BJ (cell line): ENCODE data around the gene PYGO1. TPM values are rescaled to one million over a fixed set of nuclear protein-coding genes. Genes with fewer than 3 reads are reported as not detected.
A peak's percentile ranks its signal among the peaks of the same experiment; 100 is the strongest.

Experiments
- CTCF ChIA-PET: fragments of 350-600 bp; formaldehyde crosslinking; extraction: SDS; loops from one replicate; lab custom pipeline; 2021; ENCODE audit warnings: antibody characterized with exemption, inconsistent platforms; lab: Yijun Ruan, JAX
- POLR2A ChIA-PET: fragments of 300-600 bp; sonication (Branson Sonifier 250); formaldehyde crosslinking; extraction: SDS; loops from one replicate; lab custom pipeline; 2021; ENCODE audit warnings: antibody characterized with exemption; lab: Charles Lee
- DNase-seq: peaks from one replicate; pipeline ENCODE4 v3.0.0-alpha.2; 2011; ENCODE audit warnings: low read depth
- H3K27me3 ChIP-seq: 2 replicates; pipeline ENCODE4 v1.6.0; 2011; ENCODE audit warnings: low read length; ENCODE audit not compliant: control insufficient read depth, insufficient read depth
- H3K36me3 ChIP-seq: 2 replicates; pipeline ENCODE4 v1.5.1; 2011; ENCODE audit warnings: low read length; ENCODE audit not compliant: control insufficient read depth, insufficient read depth
- H3K4me3 ChIP-seq: 2 replicates; pipeline ENCODE4 v1.5.1; 2011; ENCODE audit warnings: low read depth, mild to moderate bottlenecking, control low read depth, low read length
- polyA minus RNA-seq: library from RNA; depleted of rRNA, polyadenylated mRNA; stranded (reverse); fragments of >200 nt; gene quantifications from 2 replicates; pipeline ENCODE4 v1.2.3, GENCODE V29; 2011; rRNA and poly(A)+ RNA removed
- polyA plus RNA-seq: library from polyadenylated mRNA; depleted of rRNA; stranded (reverse); fragments of >200 nt; gene quantifications from 2 replicates; pipeline ENCODE4 v1.2.3, GENCODE V29; 2011; rRNA removed
- TF ChIP-seq, protein P1 (sequence below): IDR thresholded peaks from 2 replicates; pipeline ENCODE4 v1.5.1; 2011; ENCODE audit warnings: low read depth, mild to moderate bottlenecking, control low read depth, inconsistent platforms, low read length, moderate library complexity; ENCODE audit not compliant: insufficient read depth

Gene PYGO1
- polyA plus RNA-seq: 3.1 and 6.7 TPM in 2 replicates
- 2.5 and 4.4 TPM in 2 replicates for polyA minus RNA-seq

DNA sequence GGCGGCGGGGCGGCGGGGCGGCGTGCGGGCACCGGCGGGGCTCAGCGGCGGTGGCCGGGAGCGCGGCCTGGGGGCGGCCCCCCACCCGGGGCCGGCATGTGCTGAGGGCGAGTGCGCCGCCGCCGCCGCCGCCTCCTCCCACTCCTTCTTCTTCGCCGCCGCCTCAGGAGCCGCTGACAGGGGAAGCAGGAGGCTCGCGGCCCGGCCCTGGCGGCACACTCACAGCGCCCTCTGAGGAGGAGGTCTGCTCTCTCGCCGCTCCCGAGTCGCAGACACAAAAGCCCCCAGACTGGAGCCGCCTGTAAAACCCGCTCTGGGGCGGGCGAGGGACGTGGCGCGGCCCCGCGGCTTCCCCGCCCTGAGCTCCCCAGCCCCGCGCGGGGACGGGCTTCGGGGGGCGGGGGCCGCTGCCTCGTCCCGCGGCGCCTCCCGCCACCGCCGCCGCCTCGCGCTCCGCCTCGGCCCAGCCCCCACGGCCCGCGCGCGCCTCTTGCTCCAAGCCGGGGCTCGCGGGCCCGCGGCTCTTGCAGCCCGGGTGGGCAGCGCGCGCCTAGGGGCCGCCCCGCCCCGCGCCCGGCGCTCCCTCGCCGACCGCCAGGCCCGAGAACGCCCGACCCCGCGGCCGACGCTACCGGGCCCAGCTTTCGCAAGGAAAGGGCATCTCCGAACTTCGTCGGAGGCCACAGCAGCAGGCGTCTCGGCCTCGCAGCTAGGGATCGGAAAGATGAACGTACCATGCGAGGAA is at the start of gene PYGO1:
Gene PYGO1, minus strand, starts transcription at position 276 of the 745 bp plus-strand sequence. CDS start 462 bp downstream, outside the sequence.
- no peak for DNase-seq
- H3K4me3 ChIP-seq: peak within 1 kb of the TSS; percentile 74
- H3K27me3 ChIP-seq: no peaks in the 10 kb centered on the region
- CTCF ChIA-PET: interaction anchor here (0.9 to 1.1 kb wide), 2 partner anchors 17 to 50 kb away, joined by 3 read pairs; no protein-coding TSS in a partner anchor
- TF ChIP-seq, protein P1, sequence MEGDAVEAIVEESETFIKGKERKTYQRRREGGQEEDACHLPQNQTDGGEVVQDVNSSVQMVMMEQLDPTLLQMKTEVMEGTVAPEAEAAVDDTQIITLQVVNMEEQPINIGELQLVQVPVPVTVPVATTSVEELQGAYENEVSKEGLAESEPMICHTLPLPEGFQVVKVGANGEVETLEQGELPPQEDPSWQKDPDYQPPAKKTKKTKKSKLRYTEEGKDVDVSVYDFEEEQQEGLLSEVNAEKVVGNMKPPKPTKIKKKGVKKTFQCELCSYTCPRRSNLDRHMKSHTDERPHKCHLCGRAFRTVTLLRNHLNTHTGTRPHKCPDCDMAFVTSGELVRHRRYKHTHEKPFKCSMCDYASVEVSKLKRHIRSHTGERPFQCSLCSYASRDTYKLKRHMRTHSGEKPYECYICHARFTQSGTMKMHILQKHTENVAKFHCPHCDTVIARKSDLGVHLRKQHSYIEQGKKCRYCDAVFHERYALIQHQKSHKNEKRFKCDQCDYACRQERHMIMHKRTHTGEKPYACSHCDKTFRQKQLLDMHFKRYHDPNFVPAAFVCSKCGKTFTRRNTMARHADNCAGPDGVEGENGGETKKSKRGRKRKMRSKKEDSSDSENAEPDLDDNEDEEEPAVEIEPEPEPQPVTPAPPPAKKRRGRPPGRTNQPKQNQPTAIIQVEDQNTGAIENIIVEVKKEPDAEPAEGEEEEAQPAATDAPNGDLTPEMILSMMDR: no peak
- POLR2A ChIA-PET: no interaction called here
- no peaks in the 10 kb centered on the region for H3K36me3 ChIP-seq

DNA sequence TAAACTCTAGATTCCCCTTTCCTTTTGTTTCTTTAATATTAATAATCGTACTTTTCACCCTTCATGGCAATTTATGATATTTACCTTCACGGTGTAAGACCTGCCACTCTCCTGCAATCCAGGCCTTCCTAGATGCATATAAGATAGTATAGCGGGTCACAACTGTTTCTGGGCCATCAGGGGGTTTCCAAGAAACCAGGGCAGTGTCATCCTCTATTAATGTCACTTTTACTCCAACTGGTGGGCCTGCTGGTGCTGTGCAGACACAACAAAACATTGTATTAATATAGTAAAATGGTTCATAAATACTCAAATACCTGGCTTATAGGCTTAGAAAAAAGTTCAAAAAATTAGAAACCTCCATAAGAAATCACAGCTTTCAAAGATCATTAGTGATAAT is 48.9 kb upstream of the PYGO1 start:
- TF ChIP-seq, protein P1: no peak
- CTCF ChIA-PET: interaction anchor here (1.2 to 3.4 kb wide), 3 partner anchors 111 to 123 kb away, joined by 6 to 23 read pairs (median 12); no protein-coding TSS in a partner anchor
- no peak for DNase-seq
- Histone ChIP-seq H3K4me3 (no peak overlapping the region), H3K27me3 (no peaks in the 10 kb centered on the region), H3K36me3 (no peaks in the 10 kb centered on the region)
- POLR2A ChIA-PET: no interaction called here

GRCh38 chr15:55633731-55634130 is 45.6 kb upstream of the PYGO1 start:
- ChIA-PET CTCF (interaction anchor here (0.6 to 2.2 kb wide), 4 partner anchors 8 to 107 kb away, joined by 3 to 10 read pairs (median 4); no protein-coding TSS in a partner anchor), POLR2A (interaction anchor here (0.6 kb wide), 1 partner anchor 12 kb away, joined by 3 read pairs; no protein-coding TSS in a partner anchor)
- Histone ChIP-seq H3K4me3 (no peak overlapping the region), H3K27me3 (no peaks in the 10 kb centered on the region), H3K36me3 (no peaks in the 10 kb centered on the region)
- DNase-seq: no peak
- TF ChIP-seq, protein P1: no peak

- POLR2A ChIA-PET: no interaction called here
- CTCF ChIA-PET: interaction anchor here (1.0 to 2.0 kb wide), 2 partner anchors 9 to 22 kb away, joined by 3 to 6 read pairs; no protein-coding TSS in a partner anchor
- DNase-seq: no peak
Measured at GRCh38 chr15:55632434-55632833, 44.3 kb upstream of the PYGO1 start.

More at GRCh38 chr15:55632434-55632833, 44.3 kb upstream of the PYGO1 start:
- Histone ChIP-seq H3K36me3 (no peaks in the 10 kb centered on the region), H3K4me3 (no peak overlapping the region), H3K27me3 (no peaks in the 10 kb centered on the region)
- TF ChIP-seq, protein P1: no peak
